ENCODE measurements around the gene TMEM267. TPM values are rescaled to one million over a fixed set of nuclear protein-coding genes. Genes with fewer than 3 reads are reported as not detected.
"Not testable (repeated sequence)": the region's sequence is repeated elsewhere in the genome, so short reads cannot be mapped to it uniquely, and the experiment has no call there.

The TMEM267 gene
- total RNA-seq, 1 donor from 2014 or later = 12.8 TPM

GRCh38 chr5:43484106-43484849 is 613 bp upstream of the TMEM267 start:
- peak overlapping the region; percentile 84 to 94 for H3K4me3 ChIP-seq
- no peaks in the 10 kb centered on the region for H3K9me3 ChIP-seq
- DNase-seq (ENCODE audit: extremely low spot score in 2 of 2) = peak in 1 of 2 donors; percentile 92
- peaks cover 23% of the 10 kb centered on the region for H3K4me1 ChIP-seq
- no peaks in the 10 kb centered on the region for H3K27me3 ChIP-seq
- no peak for TF ChIP-seq POLR2A (IDR thresholded peaks at IDR 0.05)
- TF ChIP-seq POLR2AphosphoS5 (IDR thresholded peaks at IDR 0.05; ENCODE audit: insufficient read depth in 1 of 2, low read depth in 1 of 2) = peak in 1 of 2 donors; percentile 81
- peak in 2 of 3 experiments; percentile 2 to 63 for TF ChIP-seq CTCF (IDR thresholded peaks at IDR 0.05)
- H3K36me3 ChIP-seq = peaks cover 0 to 3% of the 10 kb centered on the region in 2 donors
- peak overlapping the region; percentile 98 for H3K27ac ChIP-seq
- intact Hi-C loops (cut with DNase I) = no loop called here

- H3K27ac ChIP-seq = peak overlapping the region; percentile 98
- TF ChIP-seq CTCF (IDR thresholded peaks at IDR 0.05) (no peak), POLR2AphosphoS5 (IDR thresholded peaks at IDR 0.05; ENCODE audit: insufficient read depth in 1 of 2, low read depth in 1 of 2) (no peak), POLR2A (IDR thresholded peaks at IDR 0.05) (no peak)
- DNase-seq (ENCODE audit: extremely low spot score in 2 of 2) = no peak
- H3K36me3 ChIP-seq = peaks cover 0 to 3% of the 10 kb centered on the region in 2 donors
- H3K27me3 ChIP-seq = no peaks in the 10 kb centered on the region
- H3K4me1 ChIP-seq = peaks cover 23% of the 10 kb centered on the region
- intact Hi-C loops (cut with DNase I) = no loop called here
- H3K9me3 ChIP-seq = no peaks in the 10 kb centered on the region
- H3K4me3 ChIP-seq = peak overlapping the region; percentile 84 to 94
Observed at GRCh38 chr5:43482490-43483297, 971 bp downstream of the TMEM267 start.

GRCh38 chr5:43469671-43470391 is 13.8 kb downstream of the TMEM267 start:
- no peaks in the 10 kb centered on the region for H3K27me3 ChIP-seq
- no peaks in the 10 kb centered on the region for H3K4me1 ChIP-seq
- H3K4me3 ChIP-seq = no peak overlapping the region
- H3K9me3 ChIP-seq = no peaks in the 10 kb centered on the region
- peaks cover 0 to 19% of the 10 kb centered on the region in 2 donors for H3K36me3 ChIP-seq
- no peak for DNase-seq (ENCODE audit: extremely low spot score in 2 of 2)
- intact Hi-C loops (cut with DNase I) = no loop called here
- TF ChIP-seq POLR2AphosphoS5 (IDR thresholded peaks at IDR 0.05; ENCODE audit: insufficient read depth in 1 of 2, low read depth in 1 of 2) = no peak
- TF ChIP-seq CTCF (IDR thresholded peaks at IDR 0.05) = no peak
- TF ChIP-seq POLR2A (IDR thresholded peaks at IDR 0.05) = no peak
- H3K27ac ChIP-seq = no peak overlapping the region

- DNase-seq (ENCODE audit: extremely low spot score in 2 of 2) = no peak
- intact Hi-C loops (cut with DNase I) = no loop called here
- H3K4me1 ChIP-seq = no peaks in the 10 kb centered on the region
Observed at GRCh38 chr5:43467100-43467499, 16.6 kb downstream of the TMEM267 start.

GRCh38 chr5:43465455-43465854 is 18.2 kb downstream of the TMEM267 start:
- H3K4me3 ChIP-seq; H3K9me3 ChIP-seq; DNase-seq (ENCODE audit: extremely low spot score in 2 of 2); intact Hi-C loops (cut with DNase I); H3K4me1 ChIP-seq; H3K27me3 ChIP-seq; H3K27ac ChIP-seq: not testable (repeated sequence)
- peaks cover 0 to 18% of the 10 kb centered on the region in 2 donors for H3K36me3 ChIP-seq

More at GRCh38 chr5:43467100-43467499, 16.6 kb downstream of the TMEM267 start:
- Histone ChIP-seq H3K4me3 (no peak overlapping the region), H3K27ac (no peak overlapping the region), H3K9me3 (no peaks in the 10 kb centered on the region), H3K36me3 (peaks cover 0 to 19% of the 10 kb centered on the region in 2 donors), H3K27me3 (no peaks in the 10 kb centered on the region)
- no peak for TF ChIP-seq CTCF (IDR thresholded peaks at IDR 0.05)
- TF ChIP-seq POLR2AphosphoS5 (IDR thresholded peaks at IDR 0.05; ENCODE audit: insufficient read depth in 1 of 2, low read depth in 1 of 2) = no peak
- TF ChIP-seq POLR2A (IDR thresholded peaks at IDR 0.05) = no peak
